Fibroblast of upper back skin (primary cell): ENCODE measurements around the gene REST.
A peak's percentile ranks its signal among the peaks of the same experiment; 100 is the strongest.
"Not testable (repeated sequence)": the region's sequence is repeated elsewhere in the genome, so short reads cannot be mapped to it uniquely, and the experiment has no call there.

Source experiments
- DNase-seq: peaks from one replicate; pipeline ENCODE4 v3.0.0-alpha.2; 2013

Gene REST

GRCh38 chr4:56907489-56908205 is at the start of gene REST:
REST (plus strand) TSS chr4:56907900; CDS start chr4:56910639, 2,739 bp downstream.
- peak; percentile 63 for DNase-seq

GRCh38 chr4:56859841-56860240 is 47.9 kb upstream of the REST start:
- no peak for DNase-seq

DNA sequence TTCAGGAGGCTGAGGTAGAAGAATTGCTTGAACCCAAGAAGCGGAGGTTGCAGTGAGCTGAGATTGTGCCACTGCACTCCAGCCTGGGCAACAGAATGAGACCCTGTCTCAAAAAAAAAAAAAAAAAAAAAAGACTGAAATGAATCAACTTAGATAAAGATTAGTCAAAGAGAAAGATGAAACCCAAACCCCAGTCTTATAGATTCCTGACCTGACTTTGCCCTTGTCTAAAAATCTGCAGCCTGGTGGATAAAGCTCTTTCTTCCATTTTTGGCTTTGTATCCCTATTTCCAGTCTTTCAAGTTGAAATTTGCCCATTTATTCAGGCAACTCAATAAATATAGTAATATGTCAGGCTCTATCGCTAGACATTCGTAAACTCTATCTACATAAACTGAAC is 46.9 kb upstream of the REST start:
- DNase-seq, result no peak

- DNase-seq, result peak; percentile 51
Measured at GRCh38 chr4:56861360-56861759, 46.3 kb upstream of the REST start.

GRCh38 chr4:56863441-56864139 is 44.1 kb upstream of the REST start:
- peak; percentile 6 for DNase-seq

DNA sequence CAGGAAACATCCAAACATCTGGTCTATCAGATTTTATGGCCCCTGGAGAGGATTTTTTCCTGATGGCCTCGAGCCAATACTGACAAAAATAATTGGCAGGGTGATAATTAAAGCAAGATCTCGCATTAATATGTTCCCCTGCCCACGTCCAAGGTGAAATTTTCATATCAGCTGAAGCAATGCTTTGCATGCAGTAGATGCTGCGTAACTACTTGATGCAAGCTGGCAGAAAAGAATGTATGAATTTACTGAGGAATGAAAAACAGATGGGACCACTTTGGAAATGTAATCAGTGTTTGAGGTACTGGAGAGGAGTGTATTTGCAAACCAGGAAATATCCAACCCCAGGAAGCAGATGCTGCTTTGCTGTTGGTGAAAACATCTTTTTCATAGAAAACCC is 36.8 kb upstream of the REST start:
- DNase-seq, result peak; percentile 85

DNA sequence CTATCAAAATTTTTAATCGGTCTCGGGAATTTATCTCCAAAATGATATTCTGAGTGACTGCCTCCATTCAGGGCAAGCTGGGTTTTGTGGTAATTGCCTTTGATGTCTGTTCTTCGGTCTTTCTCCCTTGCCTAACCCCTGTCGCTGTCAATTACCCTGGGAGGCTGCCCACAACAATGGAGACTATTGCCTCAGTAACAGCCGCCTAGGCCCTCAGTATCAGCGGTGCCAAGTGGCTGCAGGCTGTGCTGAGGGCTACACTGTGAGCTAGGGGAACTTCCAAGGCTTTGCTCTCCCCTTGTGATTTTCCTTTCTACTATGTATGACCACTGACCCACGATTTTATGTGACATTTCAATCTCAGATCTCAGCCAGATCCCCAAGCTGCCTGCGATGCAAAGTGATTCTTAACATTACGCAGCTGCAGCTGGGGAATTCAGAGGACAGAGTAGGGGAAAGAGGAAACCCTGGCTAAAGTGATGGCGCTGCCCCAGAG is 36.3 kb upstream of the REST start:
- peak; percentile 37 for DNase-seq

GRCh38 chr4:56874166-56874565 is 33.5 kb upstream of the REST start:
- DNase-seq, result no peak

- DNase-seq, result peak; percentile 21
Measured at GRCh38 chr4:56874923-56875322, 32.8 kb upstream of the REST start.

GRCh38 chr4:56876264-56876663 is 31.4 kb upstream of the REST start:
- no peak for DNase-seq

DNA sequence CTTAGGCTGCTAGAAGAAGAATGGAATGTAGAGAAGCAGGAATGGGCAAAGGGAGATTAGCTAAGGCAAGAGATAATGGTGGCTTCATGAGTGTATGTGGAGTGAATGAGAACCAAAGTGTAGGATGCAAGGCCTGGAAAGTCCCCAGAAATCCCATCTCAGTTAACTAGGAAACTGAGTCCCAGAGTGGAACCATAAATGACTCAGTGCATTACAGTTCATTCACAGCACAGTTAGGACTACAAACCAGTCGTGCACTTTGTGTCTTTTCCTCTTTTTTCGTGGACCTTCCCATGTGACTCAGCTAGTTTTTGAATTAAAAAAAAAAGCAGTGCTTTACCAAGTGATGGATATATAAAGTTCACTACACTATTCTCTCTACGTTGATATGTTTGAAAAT is 27.7 kb upstream of the REST start:
- DNase-seq, result no peak

GRCh38 chr4:56880572-56880971 is 27.1 kb upstream of the REST start:
- DNase-seq, result no peak

GRCh38 chr4:56884511-56884910 is 23.2 kb upstream of the REST start:
- not testable (repeated sequence) for DNase-seq

DNA sequence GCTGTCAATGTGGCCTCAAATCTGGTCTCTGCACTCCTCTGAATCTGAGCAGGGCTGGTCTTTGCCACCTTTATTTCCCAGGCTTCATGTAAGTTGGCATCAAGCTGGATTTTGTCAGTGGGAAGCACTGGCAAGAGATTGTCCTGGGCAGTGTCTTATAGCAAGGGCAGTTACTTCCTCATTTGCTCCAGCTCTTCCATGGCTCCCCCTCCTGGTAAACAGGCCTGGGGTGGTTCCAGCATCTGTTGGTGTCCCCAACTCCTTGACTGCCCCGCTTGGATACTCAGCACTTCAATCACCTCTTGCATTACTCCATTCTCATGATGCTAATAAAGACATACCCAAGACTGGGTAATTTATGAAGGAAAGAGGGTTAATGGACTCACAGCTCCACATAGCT is 15.0 kb upstream of the REST start:
- no peak for DNase-seq

DNA sequence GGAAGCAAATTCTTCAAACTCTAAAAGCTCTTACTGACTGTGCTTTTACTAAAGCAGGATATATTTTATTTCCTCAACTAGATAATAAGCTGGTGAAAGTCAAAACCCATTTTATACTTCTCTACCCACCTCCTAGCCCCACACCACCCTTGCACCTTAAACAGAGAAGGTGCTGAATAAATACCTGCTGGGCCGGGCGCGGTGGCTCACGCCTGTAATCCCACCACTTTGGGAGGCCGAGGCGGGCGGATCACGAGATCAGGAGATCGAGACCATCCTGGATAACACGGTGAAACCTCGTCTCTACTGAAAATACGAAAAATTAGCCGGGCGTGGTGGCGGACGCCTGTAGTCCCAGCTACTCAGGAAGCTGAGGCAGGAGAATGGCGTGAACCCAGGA is 9.9 kb upstream of the REST start:
- not testable (repeated sequence) for DNase-seq

DNA sequence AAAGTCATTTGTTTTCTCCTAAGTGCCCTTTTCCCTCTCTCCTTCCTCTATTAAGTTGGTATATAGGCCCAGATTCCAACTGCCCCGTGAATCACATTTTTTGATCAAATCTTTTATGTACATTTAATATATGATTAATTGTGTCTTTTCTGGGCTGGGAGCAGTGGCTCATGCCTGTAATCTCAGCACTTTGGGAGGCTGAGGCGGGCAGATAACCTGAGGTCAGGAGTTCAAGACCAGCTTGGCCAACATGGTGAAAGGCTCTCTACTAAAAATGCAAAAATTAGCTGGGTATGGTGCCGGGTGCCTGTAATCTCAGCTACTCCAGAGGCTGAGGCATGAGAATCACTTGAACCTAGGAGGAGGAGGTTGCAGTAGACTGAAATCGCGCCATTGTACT is 7.5 kb upstream of the REST start:
- DNase-seq, result not testable (repeated sequence)

DNA sequence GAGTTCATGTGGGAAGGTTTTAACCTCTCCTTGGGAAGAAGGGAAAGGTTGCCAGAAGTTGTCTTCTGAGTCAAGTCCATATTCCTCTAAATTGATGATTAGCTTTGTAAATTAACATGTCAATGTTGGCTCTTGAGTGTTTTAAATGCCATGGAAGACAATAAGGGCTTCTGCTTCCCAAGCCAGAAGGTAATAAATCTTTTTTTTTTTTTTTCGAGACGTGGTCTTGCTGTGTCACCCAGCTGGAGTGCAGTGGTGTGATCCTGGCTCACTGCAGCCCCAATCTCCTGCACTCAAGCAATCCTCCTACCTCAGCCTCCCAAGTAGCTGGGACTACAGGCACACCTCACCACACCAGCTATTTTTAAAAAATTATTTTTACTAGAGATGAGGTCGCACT is 5.0 kb upstream of the REST start:
- no peak for DNase-seq

- DNase-seq, result no peak
Measured at GRCh38 chr4:56905796-56906195, 1.9 kb upstream of the REST start.

DNA sequence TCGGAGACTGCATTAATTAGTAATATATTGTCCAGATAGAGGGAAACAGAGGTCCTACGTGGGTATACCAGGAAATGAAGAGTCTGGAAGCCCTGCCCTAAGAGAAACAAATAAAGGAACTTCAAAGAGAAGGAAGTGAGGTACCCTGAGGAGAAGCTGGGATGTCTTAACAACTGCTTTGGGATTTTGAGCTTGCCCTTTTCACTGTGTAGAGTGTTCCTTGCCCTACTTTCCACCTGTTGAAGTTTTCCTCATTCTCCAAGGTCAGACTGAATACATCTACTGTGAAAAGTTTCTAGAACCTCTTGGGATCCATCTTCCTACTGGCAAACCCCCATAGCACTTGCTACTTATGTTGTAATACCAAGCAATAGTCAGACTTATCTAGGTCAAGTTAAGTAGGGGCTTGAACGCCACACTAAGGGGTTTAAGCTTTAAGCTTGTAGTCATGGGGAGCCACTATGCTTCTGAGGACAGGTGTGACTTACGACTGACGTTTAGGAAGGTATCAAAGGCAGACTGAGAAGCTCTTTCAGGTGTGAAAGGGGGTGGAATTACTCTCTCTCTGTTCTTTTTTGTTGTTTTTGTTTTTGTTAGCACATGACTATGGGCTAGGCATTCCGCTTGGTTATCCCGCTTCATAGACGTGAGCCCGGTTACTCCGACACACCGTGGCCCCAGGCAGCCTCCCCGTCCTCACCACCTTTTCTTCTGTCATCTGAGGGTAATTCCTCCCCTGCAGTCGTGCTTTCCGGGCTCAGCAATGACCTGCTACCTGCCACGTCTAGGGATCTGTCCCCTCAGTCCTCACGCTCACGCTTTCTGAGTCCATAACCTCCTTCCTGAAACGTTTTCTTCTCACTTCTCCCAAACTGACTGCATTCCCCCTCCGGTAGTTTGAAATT is 959 bp upstream of the REST start:
- no peak for DNase-seq

DNA sequence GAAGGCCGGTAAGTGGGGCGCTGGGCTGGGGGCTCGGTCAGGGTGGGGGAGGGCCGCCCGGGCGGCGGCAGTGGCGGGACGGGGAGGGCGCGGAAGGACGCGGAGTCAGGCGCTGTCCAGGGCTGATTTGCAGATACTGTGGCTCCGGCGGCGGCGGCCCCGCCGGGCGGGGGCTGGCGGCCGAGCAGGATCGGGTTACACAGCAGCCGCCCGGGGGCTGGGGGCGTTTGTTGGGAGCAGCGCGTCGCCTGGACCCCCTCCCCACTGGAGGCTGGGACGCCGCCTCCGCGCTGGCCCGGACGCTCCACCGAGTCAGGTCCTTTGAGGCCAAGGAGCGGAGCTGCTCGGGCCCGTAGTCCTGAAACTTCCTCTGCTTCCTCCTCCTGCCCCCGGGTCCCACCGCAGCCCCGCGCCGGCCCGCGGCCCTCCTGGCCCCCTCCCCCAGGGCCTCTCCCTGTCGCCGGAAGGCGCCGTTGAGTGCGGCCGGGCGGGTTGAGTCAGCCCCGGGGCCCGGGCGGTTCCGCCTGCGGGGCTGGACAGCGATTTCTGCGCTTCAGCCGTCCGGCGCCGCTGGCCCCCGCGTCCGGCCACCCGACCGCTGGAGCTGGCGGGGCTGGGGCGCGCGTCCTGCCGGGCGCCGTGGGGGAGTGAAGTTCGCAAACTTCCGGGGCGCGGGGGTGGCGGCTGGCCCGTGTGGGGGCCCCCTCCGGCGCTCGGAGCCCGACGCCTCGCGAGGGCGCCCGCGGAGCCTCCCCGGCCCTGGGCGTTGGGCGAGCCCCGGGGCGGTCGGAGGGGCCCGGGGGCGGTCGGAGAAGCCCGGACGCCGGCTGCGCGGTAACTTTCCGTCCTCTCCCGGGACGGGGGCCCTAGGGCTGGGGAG is 746 bp downstream of the REST start:
- DNase-seq, result peak; percentile 60

GRCh38 chr4:56909086-56909894 is 1.6 kb downstream of the REST start:
- peak; percentile 53 for DNase-seq
